ENCODE data around the gene SLC6A13. TPM values are rescaled to one million over a fixed set of nuclear protein-coding genes. Genes with fewer than 3 reads are reported as not detected.

SLC6A13 gene
- total RNA-seq, 1 experiment from 2014 or later = 0.37 TPM

DNA sequence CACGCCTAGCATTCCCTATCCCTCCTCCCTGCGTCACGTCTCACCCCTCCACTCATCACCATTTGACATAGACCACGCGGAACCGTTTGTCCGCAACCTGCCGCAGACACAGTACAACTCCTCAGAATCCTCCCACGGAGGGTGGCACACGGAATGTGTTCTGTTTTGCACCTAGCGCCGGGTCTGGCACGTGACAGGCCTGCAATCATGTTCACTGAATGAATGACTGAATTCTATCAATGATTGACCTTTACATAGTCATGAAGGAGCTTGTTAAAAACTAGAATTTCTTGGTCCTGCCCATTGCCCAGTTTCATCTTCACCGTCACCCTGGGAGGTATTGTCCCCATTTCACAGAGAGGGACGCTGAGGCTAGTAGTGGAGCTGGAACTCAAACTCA lies 53.4 kb downstream of the SLC6A13 start:
- Mint-ChIP-seq H3K27me3 (ENCODE audit: low read depth) (peaks cover 68% of the 10 kb centered on the region), H3K9me3 (peaks cover 9% of the 10 kb centered on the region), H3K4me1 (peaks cover 24% of the 10 kb centered on the region), H3K4me3 (no peak overlapping the region), H3K36me3 (no peaks in the 10 kb centered on the region), H3K27ac (no peak overlapping the region)
- TF ChIP-seq ZNF263 (CRISPR knock-in tag; IDR thresholded peaks at IDR 0.05; ENCODE audit: low read depth) = no peak
- no peak for TF ChIP-seq ZNF281 (CRISPR knock-in tag; IDR thresholded peaks at IDR 0.05)
- no peak for TF ChIP-seq ATF1 (CRISPR knock-in tag; IDR thresholded peaks at IDR 0.05)
- TF ChIP-seq ELF4 (CRISPR knock-in tag; IDR thresholded peaks at IDR 0.05; ENCODE audit: low read depth) = no peak
- no peak for TF ChIP-seq ETV6 (CRISPR knock-in tag; IDR thresholded peaks at IDR 0.05)
- TF ChIP-seq, protein P1, sequence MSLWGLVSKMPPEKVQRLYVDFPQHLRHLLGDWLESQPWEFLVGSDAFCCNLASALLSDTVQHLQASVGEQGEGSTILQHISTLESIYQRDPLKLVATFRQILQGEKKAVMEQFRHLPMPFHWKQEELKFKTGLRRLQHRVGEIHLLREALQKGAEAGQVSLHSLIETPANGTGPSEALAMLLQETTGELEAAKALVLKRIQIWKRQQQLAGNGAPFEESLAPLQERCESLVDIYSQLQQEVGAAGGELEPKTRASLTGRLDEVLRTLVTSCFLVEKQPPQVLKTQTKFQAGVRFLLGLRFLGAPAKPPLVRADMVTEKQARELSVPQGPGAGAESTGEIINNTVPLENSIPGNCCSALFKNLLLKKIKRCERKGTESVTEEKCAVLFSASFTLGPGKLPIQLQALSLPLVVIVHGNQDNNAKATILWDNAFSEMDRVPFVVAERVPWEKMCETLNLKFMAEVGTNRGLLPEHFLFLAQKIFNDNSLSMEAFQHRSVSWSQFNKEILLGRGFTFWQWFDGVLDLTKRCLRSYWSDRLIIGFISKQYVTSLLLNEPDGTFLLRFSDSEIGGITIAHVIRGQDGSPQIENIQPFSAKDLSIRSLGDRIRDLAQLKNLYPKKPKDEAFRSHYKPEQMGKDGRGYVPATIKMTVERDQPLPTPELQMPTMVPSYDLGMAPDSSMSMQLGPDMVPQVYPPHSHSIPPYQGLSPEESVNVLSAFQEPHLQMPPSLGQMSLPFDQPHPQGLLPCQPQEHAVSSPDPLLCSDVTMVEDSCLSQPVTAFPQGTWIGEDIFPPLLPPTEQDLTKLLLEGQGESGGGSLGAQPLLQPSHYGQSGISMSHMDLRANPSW (CRISPR knock-in tag; conservative IDR thresholded peaks at IDR 0.05; ENCODE audit: low read depth) = no peak
- TF ChIP-seq NR2C2 (CRISPR knock-in tag; IDR thresholded peaks at IDR 0.05) = no peak
- no peak for TF ChIP-seq RORB (CRISPR knock-in tag; IDR thresholded peaks at IDR 0.05)
- no peak for TF ChIP-seq TCF7 (CRISPR knock-in tag; IDR thresholded peaks at IDR 0.05; ENCODE audit: low read depth)
- TF ChIP-seq, protein P2, sequence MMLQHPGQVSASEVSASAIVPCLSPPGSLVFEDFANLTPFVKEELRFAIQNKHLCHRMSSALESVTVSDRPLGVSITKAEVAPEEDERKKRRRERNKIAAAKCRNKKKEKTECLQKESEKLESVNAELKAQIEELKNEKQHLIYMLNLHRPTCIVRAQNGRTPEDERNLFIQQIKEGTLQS (CRISPR knock-in tag; conservative IDR thresholded peaks at IDR 0.05) = no peak
- TF ChIP-seq ZNF121 (CRISPR knock-in tag; IDR thresholded peaks at IDR 0.05) = no peak
- no peak for TF ChIP-seq NFE2L1 (CRISPR knock-in tag; IDR thresholded peaks at IDR 0.05)
- DNase-seq (ENCODE audit: low spot score) (no peak), ATAC-seq (no peak)
- ChIA-PET POLR2A (no interaction called here), CTCF (interaction anchor here (3.9 kb wide), 1 partner anchor 11 kb away, joined by 36 read pairs; no protein-coding TSS in a partner anchor)

DNA sequence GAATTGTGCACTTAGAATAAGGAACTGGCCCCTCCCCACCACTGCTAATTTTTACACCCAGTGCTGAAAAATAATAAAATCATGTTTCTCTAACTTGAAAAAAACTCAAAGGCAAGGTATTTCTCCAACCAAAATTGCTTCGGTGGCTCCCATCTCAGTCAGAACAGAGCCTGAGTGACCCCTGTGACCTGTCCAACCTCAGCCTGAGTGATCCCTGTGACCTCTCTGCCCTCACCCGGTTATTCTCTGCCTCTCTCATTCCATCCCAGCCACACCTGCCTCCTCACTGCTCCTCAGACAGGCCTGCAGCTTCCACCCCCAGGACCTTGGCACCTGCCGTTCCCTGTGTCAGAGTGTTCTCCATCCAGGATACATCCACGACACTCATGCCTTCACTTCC lies 53.8 kb downstream of the SLC6A13 start:
- H3K9me3 Mint-ChIP-seq = peaks cover 9% of the 10 kb centered on the region
- peaks cover 23% of the 10 kb centered on the region for H3K4me1 Mint-ChIP-seq
- ChIA-PET CTCF (interaction anchor here (3.9 kb wide), 1 partner anchor 11 kb away, joined by 36 read pairs; no protein-coding TSS in a partner anchor), POLR2A (no interaction called here)
- H3K27ac Mint-ChIP-seq = no peak overlapping the region
- DNase-seq (ENCODE audit: low spot score) (no peak), ATAC-seq (no peak)
- no peaks in the 10 kb centered on the region for H3K36me3 Mint-ChIP-seq
- peaks cover 70% of the 10 kb centered on the region for H3K27me3 Mint-ChIP-seq (ENCODE audit: low read depth)
- H3K4me3 Mint-ChIP-seq = no peak overlapping the region
- TF ChIP-seq, protein P1 (CRISPR knock-in tag; conservative IDR thresholded peaks at IDR 0.05; ENCODE audit: low read depth) = no peak
- TF ChIP-seq ZNF423 (CRISPR knock-in tag; IDR thresholded peaks at IDR 0.05) = no peak
- TF ChIP-seq, protein P3, sequence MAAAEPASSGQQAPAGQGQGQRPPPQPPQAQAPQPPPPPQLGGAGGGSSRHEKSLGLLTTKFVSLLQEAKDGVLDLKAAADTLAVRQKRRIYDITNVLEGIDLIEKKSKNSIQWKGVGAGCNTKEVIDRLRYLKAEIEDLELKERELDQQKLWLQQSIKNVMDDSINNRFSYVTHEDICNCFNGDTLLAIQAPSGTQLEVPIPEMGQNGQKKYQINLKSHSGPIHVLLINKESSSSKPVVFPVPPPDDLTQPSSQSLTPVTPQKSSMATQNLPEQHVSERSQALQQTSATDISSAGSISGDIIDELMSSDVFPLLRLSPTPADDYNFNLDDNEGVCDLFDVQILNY (CRISPR knock-in tag; IDR thresholded peaks at IDR 0.05) = no peak
- TF ChIP-seq ELF4 (CRISPR knock-in tag; IDR thresholded peaks at IDR 0.05; ENCODE audit: low read depth) = no peak
- no peak for TF ChIP-seq ZNF263 (CRISPR knock-in tag; IDR thresholded peaks at IDR 0.05; ENCODE audit: low read depth)
- TF ChIP-seq, protein P4, sequence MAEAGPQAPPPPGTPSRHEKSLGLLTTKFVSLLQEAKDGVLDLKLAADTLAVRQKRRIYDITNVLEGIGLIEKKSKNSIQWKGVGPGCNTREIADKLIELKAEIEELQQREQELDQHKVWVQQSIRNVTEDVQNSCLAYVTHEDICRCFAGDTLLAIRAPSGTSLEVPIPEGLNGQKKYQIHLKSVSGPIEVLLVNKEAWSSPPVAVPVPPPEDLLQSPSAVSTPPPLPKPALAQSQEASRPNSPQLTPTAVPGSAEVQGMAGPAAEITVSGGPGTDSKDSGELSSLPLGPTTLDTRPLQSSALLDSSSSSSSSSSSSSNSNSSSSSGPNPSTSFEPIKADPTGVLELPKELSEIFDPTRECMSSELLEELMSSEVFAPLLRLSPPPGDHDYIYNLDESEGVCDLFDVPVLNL (CRISPR knock-in tag; IDR thresholded peaks at IDR 0.05; ENCODE audit: borderline replicate concordance, low read depth) = no peak
- no peak for TF ChIP-seq ZNF396 (CRISPR knock-in tag; IDR thresholded peaks at IDR 0.05; ENCODE audit: borderline replicate concordance)
- TF ChIP-seq SP1 (CRISPR knock-in tag; conservative IDR thresholded peaks at IDR 0.05) = no peak
- TF ChIP-seq, protein P5, sequence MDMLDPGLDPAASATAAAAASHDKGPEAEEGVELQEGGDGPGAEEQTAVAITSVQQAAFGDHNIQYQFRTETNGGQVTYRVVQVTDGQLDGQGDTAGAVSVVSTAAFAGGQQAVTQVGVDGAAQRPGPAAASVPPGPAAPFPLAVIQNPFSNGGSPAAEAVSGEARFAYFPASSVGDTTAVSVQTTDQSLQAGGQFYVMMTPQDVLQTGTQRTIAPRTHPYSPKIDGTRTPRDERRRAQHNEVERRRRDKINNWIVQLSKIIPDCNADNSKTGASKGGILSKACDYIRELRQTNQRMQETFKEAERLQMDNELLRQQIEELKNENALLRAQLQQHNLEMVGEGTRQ (CRISPR knock-in tag; IDR thresholded peaks at IDR 0.05) = no peak
- no peak for TF ChIP-seq USF1 (CRISPR knock-in tag; IDR thresholded peaks at IDR 0.05)

Measured in WTC11 (cell line).